CD4-positive, alpha-beta memory T cell (primary cell): ENCODE results near the gene RAPGEF1. TPM values are rescaled to one million over a fixed set of nuclear protein-coding genes. Genes with fewer than 3 reads are reported as not detected.
A peak's percentile ranks its signal among the peaks of the same experiment; 100 is the strongest.
"Not testable (repeated sequence)": the region's sequence is repeated elsewhere in the genome, so short reads cannot be mapped to it uniquely, and the experiment has no call there.

ENCODE experiments used
- CTCF ChIA-PET: fragments of 350-600 bp; sonication (Branson Sonifier 250); formaldehyde crosslinking; loops from one replicate; lab custom pipeline; 2021; ENCODE audit warnings: inconsistent platforms; ENCODE audit not compliant: partially characterized antibody; lab: Charles Lee
- POLR2A ChIA-PET: fragments of 350-600 bp; sonication (Branson Sonifier 250); formaldehyde crosslinking; loops from one replicate; lab custom pipeline; 2021; ENCODE audit not compliant: partially characterized antibody; lab: Charles Lee
- DNase-seq, 5 donors: peaks; one replicate each; pipeline versions ENCODE4 v3.0.0 to v3.0.0-alpha.2; 2020 to 2022; ENCODE audit warnings: mixed read lengths in 1 of 5
- H3K27ac ChIP-seq: one replicate; pipeline ENCODE4 v1.7.0; 2013; ENCODE audit warnings: low read depth, low read length
- H3K27me3 ChIP-seq: 2 replicates; pipeline ENCODE4 v1.7.0; 2013; ENCODE audit warnings: mild to moderate bottlenecking, low read length, moderate library complexity; ENCODE audit not compliant: insufficient read depth
- H3K36me3 ChIP-seq: 2 replicates; pipeline ENCODE4 v1.7.0; 2013; ENCODE audit warnings: mild to moderate bottlenecking, low read length, moderate library complexity; ENCODE audit not compliant: insufficient read depth
- H3K4me1 ChIP-seq: 2 replicates; pipeline ENCODE4 v1.7.0; 2013; ENCODE audit warnings: mild to moderate bottlenecking, low read length, moderate library complexity; ENCODE audit not compliant: insufficient read depth
- H3K4me3 ChIP-seq, 2 donors: one replicate each; pipeline ENCODE4 v1.7.0; 2013; ENCODE audit warnings: low read length in 2 of 2, mild to moderate bottlenecking in 1 of 2
- H3K9me3 ChIP-seq, 2 donors: one replicate each; pipeline ENCODE4 v1.7.0; 2013; ENCODE audit warnings: low read length in 2 of 2, control low read depth in 1 of 2; ENCODE audit not compliant: control insufficient read depth in 1 of 2
- H3K27ac Mint-ChIP-seq, 7 donors: one replicate each; pipeline ENCODE4 v1.8.0; 2020 to 2021; ENCODE audit warnings: mixed read lengths in 7 of 7, mild to moderate bottlenecking in 6 of 7, inconsistent platforms in 3 of 7, moderate library complexity in 3 of 7
- H3K27me3 Mint-ChIP-seq, 2 donors: one replicate each; pipeline ENCODE4 v1.8.0; 2020 to 2021; ENCODE audit warnings: mixed read lengths in 2 of 2
- H3K36me3 Mint-ChIP-seq, 2 donors: one replicate each; pipeline ENCODE4 v1.8.0; 2020 to 2021; ENCODE audit warnings: mixed read lengths in 2 of 2, inconsistent platforms in 1 of 2, mild to moderate bottlenecking in 1 of 2
- H3K4me1 Mint-ChIP-seq, 4 donors: one replicate each; pipeline ENCODE4 v1.8.0; 2020 to 2021; ENCODE audit warnings: mixed read lengths in 4 of 4, mild to moderate bottlenecking in 1 of 4
- H3K4me3 Mint-ChIP-seq, 8 donors: one replicate each; pipeline ENCODE4 v1.8.0; 2020 to 2021; ENCODE audit warnings: mixed read lengths in 8 of 8, mild to moderate bottlenecking in 7 of 8, moderate library complexity in 6 of 8, inconsistent platforms in 3 of 8
- H3K9me3 Mint-ChIP-seq, 8 donors: one replicate each; pipeline ENCODE4 v1.8.0; 2020 to 2021; ENCODE audit warnings: mixed read lengths in 8 of 8, mild to moderate bottlenecking in 5 of 8, inconsistent platforms in 3 of 8, moderate library complexity in 1 of 8
- intact Hi-C: fragments of 100-400 bp; cut with micrococcal nuclease; formaldehyde crosslinking; loops from one replicate; pipeline ENCODE4 v1.15.1; 2023
- polyA plus RNA-seq, 2 donors: library from polyadenylated mRNA; unstranded; fragments of 300-500 nt; fragmentation: Illumina TruSeq; gene quantifications; one replicate each; pipeline ENCODE4 v1.2.3, GENCODE V29; 2021
- total RNA-seq, 2 experiments: library from RNA; stranded (reverse); gene quantifications; one replicate each; pipeline ENCODE4 v1.2.3, GENCODE V29; 2021

Gene RAPGEF1
- total and polyA plus RNA-seq, 4 experiments from 2014 or later: 1.5 to 149 (median 76.2) TPM

DNA sequence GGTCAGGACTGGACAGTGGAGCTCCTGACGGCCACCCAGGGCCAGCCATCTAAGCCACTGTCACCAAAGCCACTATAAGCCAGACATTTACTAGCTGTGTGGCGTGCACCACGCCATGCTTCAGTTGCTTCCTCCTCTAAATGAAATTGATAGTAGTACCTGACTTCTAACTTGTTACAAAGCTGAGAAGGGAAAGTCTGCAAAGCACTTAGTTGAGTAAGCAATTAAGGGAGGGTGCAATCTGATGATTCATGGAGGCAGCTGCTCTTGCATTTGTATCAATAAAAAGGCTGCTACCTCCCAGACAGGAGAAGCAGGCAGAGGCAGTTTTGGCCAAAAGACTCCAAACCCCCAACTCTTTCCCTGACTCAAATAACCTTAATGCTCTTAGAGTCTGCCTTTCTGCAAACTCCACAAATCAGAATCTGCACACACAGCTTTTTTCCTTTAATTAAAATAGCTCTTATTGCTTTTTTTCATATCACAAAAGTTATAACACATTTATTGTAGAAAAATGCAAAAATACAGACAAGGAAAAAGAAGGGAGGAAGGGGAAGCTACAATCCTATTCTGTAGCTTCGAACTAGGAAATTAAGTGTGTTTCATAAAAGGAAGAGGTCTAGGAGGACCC, 19.3 kb upstream of the RAPGEF1 start:
- Histone ChIP-seq H3K4me3 (no peak overlapping the region), H3K27me3 (no peaks in the 10 kb centered on the region), H3K4me1 (peaks cover 13% of the 10 kb centered on the region), H3K36me3 (no peaks in the 10 kb centered on the region), H3K27ac (no peak overlapping the region), H3K9me3 (no peaks in the 10 kb centered on the region)
- H3K9me3 Mint-ChIP-seq: peaks cover 0 to 2% (median 0%) of the 10 kb centered on the region in 8 donors
- peak overlapping the region in 1 of 7 donors; percentile 62 for H3K27ac Mint-ChIP-seq
- H3K4me3 Mint-ChIP-seq: no peak overlapping the region
- H3K4me1 Mint-ChIP-seq: peaks cover 4 to 6% (median 6%) of the 10 kb centered on the region in 4 donors
- intact Hi-C loops: no loop called here
- no peaks in the 10 kb centered on the region for H3K36me3 Mint-ChIP-seq
- DNase-seq: no peak
- CTCF ChIA-PET: interaction anchor here (1.2 to 15.0 kb wide), 14 partner anchors 10 to 597 kb away, joined by 3 to 124 read pairs (median 3); no protein-coding TSS in a partner anchor
- POLR2A ChIA-PET: interaction anchor here (0.9 kb wide), 1 partner anchor 179 kb away, joined by 3 read pairs; no protein-coding TSS in a partner anchor
- H3K27me3 Mint-ChIP-seq: peaks cover 3 to 4% of the 10 kb centered on the region in 2 donors

DNA sequence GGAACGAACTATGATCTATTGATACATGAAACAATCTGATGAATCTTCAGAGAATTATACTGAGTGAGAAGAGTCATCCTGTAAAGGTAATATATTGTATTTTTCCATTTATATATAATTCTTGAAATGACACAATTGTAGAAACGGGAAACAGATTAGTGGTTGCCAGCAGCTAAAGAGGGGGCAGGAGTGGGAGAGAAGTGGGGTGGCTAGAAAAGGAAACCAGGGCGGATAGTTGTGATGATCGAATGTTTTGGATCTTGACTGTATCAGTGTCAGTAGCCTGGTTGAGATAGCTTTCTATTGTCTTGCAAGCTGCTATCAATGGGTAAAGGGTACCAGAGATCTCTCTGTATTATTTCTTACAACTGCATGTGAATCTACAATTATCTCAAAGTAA, 17.7 kb upstream of the RAPGEF1 start:
- Histone ChIP-seq H3K4me3 (no peak overlapping the region), H3K9me3 (no peaks in the 10 kb centered on the region), H3K36me3 (no peaks in the 10 kb centered on the region), H3K27me3 (no peaks in the 10 kb centered on the region), H3K4me1 (peaks cover 10% of the 10 kb centered on the region), H3K27ac (no peak overlapping the region)
- ChIA-PET POLR2A (no interaction called here), CTCF (interaction anchor here (0.7 to 15.0 kb wide), 10 partner anchors 8 to 514 kb away, joined by 3 to 124 read pairs (median 3); no protein-coding TSS in a partner anchor)
- Mint-ChIP-seq H3K27me3 (peaks cover 3 to 4% of the 10 kb centered on the region in 2 donors), H3K36me3 (no peaks in the 10 kb centered on the region), H3K4me3 (peak overlapping the region in 1 of 8 donors; percentile 4), H3K27ac (no peak overlapping the region), H3K9me3 (peaks cover 0 to 2% (median 0%) of the 10 kb centered on the region in 8 donors), H3K4me1 (peaks cover 4 to 6% (median 6%) of the 10 kb centered on the region in 4 donors)
- intact Hi-C loops: no loop called here
- no peak for DNase-seq

- Mint-ChIP-seq H3K27me3 (peaks cover 4% of the 10 kb centered on the region in 2 donors), H3K27ac (peak overlapping the region in 5 of 7 donors; percentile 2 to 94 (median 18)), H3K4me1 (peaks cover 4 to 6% (median 6%) of the 10 kb centered on the region in 4 donors), H3K9me3 (peaks cover 0 to 2% (median 0%) of the 10 kb centered on the region in 8 donors), H3K4me3 (peak overlapping the region in 2 of 8 donors; percentile 53 to 70), H3K36me3 (no peaks in the 10 kb centered on the region)
- Histone ChIP-seq H3K36me3 (no peaks in the 10 kb centered on the region), H3K4me3 (no peak overlapping the region), H3K4me1 (peaks cover 6% of the 10 kb centered on the region), H3K27me3 (no peaks in the 10 kb centered on the region), H3K27ac (no peak overlapping the region), H3K9me3 (no peaks in the 10 kb centered on the region)
- POLR2A ChIA-PET: interaction anchor here (0.9 to 1.1 kb wide), 2 partner anchors 11 to 120 kb away, joined by 3 read pairs; no protein-coding TSS in a partner anchor
- intact Hi-C loops: loop anchor here (1.0 to 2.0 kb wide), 2 partner anchors 11 to 497 kb away; no protein-coding TSS in a partner anchor
- CTCF ChIA-PET: interaction anchor here (0.6 to 15.0 kb wide), 10 partner anchors 11 to 508 kb away, joined by 3 to 124 read pairs (median 4); no protein-coding TSS in a partner anchor
- peak; percentile 80 to 82 (median 80) for DNase-seq
Measured at GRCh38 chr9:131755541-131756198, 15.8 kb upstream of the RAPGEF1 start.

DNA sequence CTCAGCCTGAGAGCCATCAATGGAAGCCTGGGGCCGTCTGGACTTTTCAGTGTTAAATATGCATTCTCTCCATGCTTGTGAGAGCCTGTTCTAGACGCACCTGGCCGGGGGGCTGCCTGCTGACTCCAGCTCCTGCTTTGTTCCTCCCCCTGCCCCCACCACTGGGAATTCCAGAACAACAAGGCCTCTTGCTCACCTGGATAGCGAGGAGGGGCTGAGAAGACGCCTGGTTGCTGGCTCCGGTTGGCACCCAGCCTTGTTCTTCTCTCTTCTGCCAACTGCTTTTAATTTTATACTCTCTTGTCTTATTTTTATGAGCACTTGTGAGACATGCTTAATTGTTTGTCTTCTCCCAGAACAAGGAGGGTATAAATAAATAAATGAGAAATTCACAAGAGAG, 15.0 kb upstream of the RAPGEF1 start:
- Mint-ChIP-seq H3K9me3 (peaks cover 0 to 2% (median 0%) of the 10 kb centered on the region in 8 donors), H3K4me1 (peaks cover 4 to 6% (median 6%) of the 10 kb centered on the region in 4 donors), H3K27ac (no peak overlapping the region), H3K4me3 (no peak overlapping the region), H3K36me3 (no peaks in the 10 kb centered on the region), H3K27me3 (peaks cover 4% of the 10 kb centered on the region in 2 donors)
- Histone ChIP-seq H3K9me3 (no peaks in the 10 kb centered on the region), H3K27me3 (no peaks in the 10 kb centered on the region), H3K27ac (no peak overlapping the region), H3K36me3 (no peaks in the 10 kb centered on the region), H3K4me1 (peaks cover 6% of the 10 kb centered on the region), H3K4me3 (no peak overlapping the region)
- ChIA-PET CTCF (interaction anchor here (0.6 to 15.0 kb wide), 8 partner anchors 10 to 509 kb away, joined by 3 to 124 read pairs (median 4); no protein-coding TSS in a partner anchor), POLR2A (interaction anchor here (1.1 kb wide), 1 partner anchor 10 kb away, joined by 3 read pairs; no protein-coding TSS in a partner anchor)
- DNase-seq: no peak
- intact Hi-C loops: loop anchor here (1.0 to 2.0 kb wide), 2 partner anchors 11 to 498 kb away; no protein-coding TSS in a partner anchor

DNA sequence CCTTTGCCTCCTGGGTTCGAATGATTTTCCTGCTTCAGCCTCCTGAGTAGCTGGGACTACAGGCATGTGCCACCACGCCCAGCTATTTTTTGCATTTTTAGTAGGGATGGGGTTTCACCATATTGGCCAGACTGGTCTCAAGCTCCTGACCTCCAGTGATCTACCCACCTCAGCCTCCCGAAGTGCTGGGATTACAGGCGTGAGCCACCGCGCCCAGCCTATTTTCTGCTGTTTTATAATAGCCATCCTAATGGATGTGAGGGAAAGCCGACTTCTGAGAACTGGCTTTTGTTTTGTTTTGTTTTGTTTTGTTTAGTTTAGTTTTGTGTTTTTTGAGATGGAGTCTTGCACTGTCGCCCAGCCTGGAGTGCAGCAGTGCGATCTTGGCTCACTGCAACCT, 13.9 kb upstream of the RAPGEF1 start:
- H3K36me3 Mint-ChIP-seq, POLR2A ChIA-PET, H3K36me3 ChIP-seq, H3K4me1 Mint-ChIP-seq, H3K27me3 ChIP-seq, H3K9me3 Mint-ChIP-seq, DNase-seq, H3K27ac ChIP-seq, H3K27me3 Mint-ChIP-seq, H3K4me3 ChIP-seq, H3K9me3 ChIP-seq, H3K27ac Mint-ChIP-seq, H3K4me1 ChIP-seq: not testable (repeated sequence)
- intact Hi-C loops: loop anchor here (2.0 kb wide), 1 partner anchor 499 kb away; no protein-coding TSS in a partner anchor
- peak overlapping the region in 1 of 8 donors; percentile 41 for H3K4me3 Mint-ChIP-seq
- CTCF ChIA-PET: interaction anchor here (0.9 to 15.0 kb wide), 3 partner anchors 13 to 483 kb away, joined by 3 to 124 read pairs (median 3); partner anchors contain the start of gene RAPGEF1

GRCh38 chr9:131752231-131752884, 12.5 kb upstream of the RAPGEF1 start:
- Histone ChIP-seq H3K27ac (no peak overlapping the region), H3K9me3 (no peaks in the 10 kb centered on the region), H3K27me3 (no peaks in the 10 kb centered on the region), H3K4me1 (peaks cover 7% of the 10 kb centered on the region), H3K4me3 (no peak overlapping the region), H3K36me3 (no peaks in the 10 kb centered on the region)
- H3K9me3 Mint-ChIP-seq: peaks cover 0 to 2% (median 0%) of the 10 kb centered on the region in 8 donors
- CTCF ChIA-PET: interaction anchor here (0.9 to 15.0 kb wide), 7 partner anchors 12 to 516 kb away, joined by 3 to 124 read pairs (median 4); partner anchors contain the start of gene RAPGEF1
- no peaks in the 10 kb centered on the region for H3K36me3 Mint-ChIP-seq
- no peak overlapping the region for H3K27ac Mint-ChIP-seq
- no peak overlapping the region for H3K4me3 Mint-ChIP-seq
- intact Hi-C loops: no loop called here
- POLR2A ChIA-PET: no interaction called here
- no peak for DNase-seq
- peaks cover 4% of the 10 kb centered on the region in 2 donors for H3K27me3 Mint-ChIP-seq
- peaks cover 6 to 7% (median 7%) of the 10 kb centered on the region in 4 donors for H3K4me1 Mint-ChIP-seq
